GM12873 (cell line): ENCODE measurements around the gene KCNA4.

ENCODE experiments used
- CTCF ChIP-seq: IDR thresholded peaks from 2 replicates; pipeline ENCODE4 v1.5.1; 2012; ENCODE audit warnings: low read depth, mild to moderate bottlenecking, moderate library complexity, low read length, control low read depth; ENCODE audit not compliant: insufficient read depth; ENCODE audit errors: missing control alignments

Gene KCNA4

GRCh38 chr11:29985248-29985647 is 31.6 kb downstream of the KCNA4 start:
- no peak for TF ChIP-seq CTCF

GRCh38 chr11:29984544-29984943 is 32.3 kb downstream of the KCNA4 start:
- TF ChIP-seq CTCF = no peak

GRCh38 chr11:29978549-29978948 is 38.3 kb downstream of the KCNA4 start:
- no peak for TF ChIP-seq CTCF

GRCh38 chr11:29963796-29964195 is 53.0 kb downstream of the KCNA4 start:
- TF ChIP-seq CTCF = no peak

- no peak for TF ChIP-seq CTCF
These were observed 53.8 kb downstream of the KCNA4 start for GRCh38 chr11:29963036-29963435.

GRCh38 chr11:29962243-29962642 is 54.6 kb downstream of the KCNA4 start:
- peak; percentile 70 for TF ChIP-seq CTCF
